ENCODE measurements around the gene ATP8A1.

ATP8A1 gene

GRCh38 chr4:42561031-42561430 lies 95.9 kb downstream of the ATP8A1 start:
- no peak for DNase-seq

- no peak for DNase-seq
These were observed 96.4 kb downstream of the ATP8A1 start for GRCh38 chr4:42560467-42560861.

- no peak for DNase-seq
These were observed 98.7 kb downstream of the ATP8A1 start for GRCh38 chr4:42558156-42558555.

- DNase-seq = no peak
These were observed 101.1 kb downstream of the ATP8A1 start for GRCh38 chr4:42555828-42556227.

GRCh38 chr4:42554072-42554471 lies 102.8 kb downstream of the ATP8A1 start:
- DNase-seq = no peak

- no peak for DNase-seq
These were observed 107.0 kb downstream of the ATP8A1 start for GRCh38 chr4:42549896-42550295.

- no peak for DNase-seq
These were observed 109.1 kb downstream of the ATP8A1 start for GRCh38 chr4:42547805-42548204.

GRCh38 chr4:42543762-42544161 lies 113.1 kb downstream of the ATP8A1 start:
- DNase-seq = no peak

- DNase-seq = no peak
These were observed 113.8 kb downstream of the ATP8A1 start for GRCh38 chr4:42543126-42543525.

GRCh38 chr4:42541647-42542046 lies 115.3 kb downstream of the ATP8A1 start:
- DNase-seq = no peak

GRCh38 chr4:42533042-42533441 lies 123.9 kb downstream of the ATP8A1 start:
- DNase-seq = no peak

GRCh38 chr4:42531341-42532030 lies 125.4 kb downstream of the ATP8A1 start:
- no peak for DNase-seq

GRCh38 chr4:42523066-42523718 lies 133.7 kb downstream of the ATP8A1 start:
- DNase-seq = no peak

GRCh38 chr4:42519803-42520417 lies 137.0 kb downstream of the ATP8A1 start:
- peak; percentile 54 for DNase-seq

- DNase-seq = no peak
These were observed 141.6 kb downstream of the ATP8A1 start for GRCh38 chr4:42515156-42515884.

GRCh38 chr4:42513748-42514492 lies 143.0 kb downstream of the ATP8A1 start:
- DNase-seq = no peak

- no peak for DNase-seq
These were observed 144.7 kb downstream of the ATP8A1 start for GRCh38 chr4:42512226-42512625.

GRCh38 chr4:42510225-42510624 lies 146.7 kb downstream of the ATP8A1 start:
- DNase-seq = no peak

GRCh38 chr4:42501624-42502401 lies 155.1 kb downstream of the ATP8A1 start:
- no peak for DNase-seq

- DNase-seq = no peak
These were observed 158.9 kb downstream of the ATP8A1 start for GRCh38 chr4:42498040-42498439.

GRCh38 chr4:42497142-42497910 lies 159.6 kb downstream of the ATP8A1 start:
- no peak for DNase-seq
